ENCODE measurements around the gene RAB11A.

The RAB11A gene

DNA sequence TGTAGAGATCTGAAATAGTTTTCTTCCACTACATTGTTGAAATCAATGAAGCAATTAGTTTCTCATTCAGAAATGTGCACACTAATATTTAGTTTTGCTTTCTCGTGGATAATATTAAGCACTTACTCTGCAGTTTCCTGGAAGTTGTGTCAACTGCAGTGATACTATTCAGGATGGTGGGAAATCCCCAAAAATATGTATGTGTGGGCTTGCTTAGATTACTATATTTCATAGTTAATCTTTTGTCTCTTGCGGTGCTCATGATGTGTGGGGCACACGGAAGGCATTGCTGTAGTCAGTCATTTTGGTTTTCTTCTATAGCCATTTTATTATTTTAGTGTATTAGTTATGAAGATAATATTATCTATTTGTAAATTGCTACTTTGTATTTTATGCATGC, 19.7 kb downstream of the RAB11A start:
- no peak for DNase-seq

DNA sequence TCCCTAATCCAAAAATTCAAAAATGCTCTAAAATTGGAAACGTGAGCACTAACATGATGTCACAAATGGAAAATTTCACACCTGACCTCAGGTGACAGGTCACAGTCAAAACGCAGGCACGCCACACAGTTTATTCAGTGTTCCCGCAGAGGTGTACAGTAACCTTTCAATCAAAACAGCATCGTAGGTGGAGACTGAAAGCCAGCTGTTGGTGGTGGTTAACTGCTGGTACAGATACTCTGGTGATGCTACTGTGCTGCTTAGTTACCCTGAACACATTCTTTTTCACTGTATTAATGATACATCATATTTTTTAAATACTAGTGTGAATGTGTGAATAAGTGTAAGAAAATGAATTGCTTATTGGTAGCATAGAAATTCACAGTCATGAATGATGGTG, 23.8 kb downstream of the RAB11A start:
- DNase-seq: no peak

GRCh38 chr15:65896236-65896635, 26.9 kb downstream of the RAB11A start:
- no peak for DNase-seq

DNA sequence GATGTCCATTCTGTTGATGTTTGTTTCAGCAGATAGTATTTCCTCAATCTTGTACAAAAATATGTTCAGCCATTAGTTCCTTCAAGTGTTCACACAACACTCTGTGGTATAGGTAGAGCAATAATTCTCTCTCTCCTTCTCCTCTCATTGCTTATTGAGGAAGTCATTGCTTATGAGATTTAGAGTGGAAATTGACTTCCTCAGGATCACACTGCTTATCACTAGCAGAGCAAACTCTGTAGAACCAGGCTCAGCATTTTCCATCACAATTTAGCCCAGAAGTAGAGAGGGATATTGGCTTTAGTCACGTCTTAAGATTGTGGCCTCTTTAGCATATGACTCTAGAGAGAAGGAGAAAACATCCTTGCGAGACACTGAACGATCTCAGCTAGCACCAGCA, 31.2 kb downstream of the RAB11A start:
- no peak for DNase-seq

GRCh38 chr15:65901336-65901735, 32.0 kb downstream of the RAB11A start:
- no peak for DNase-seq

DNA sequence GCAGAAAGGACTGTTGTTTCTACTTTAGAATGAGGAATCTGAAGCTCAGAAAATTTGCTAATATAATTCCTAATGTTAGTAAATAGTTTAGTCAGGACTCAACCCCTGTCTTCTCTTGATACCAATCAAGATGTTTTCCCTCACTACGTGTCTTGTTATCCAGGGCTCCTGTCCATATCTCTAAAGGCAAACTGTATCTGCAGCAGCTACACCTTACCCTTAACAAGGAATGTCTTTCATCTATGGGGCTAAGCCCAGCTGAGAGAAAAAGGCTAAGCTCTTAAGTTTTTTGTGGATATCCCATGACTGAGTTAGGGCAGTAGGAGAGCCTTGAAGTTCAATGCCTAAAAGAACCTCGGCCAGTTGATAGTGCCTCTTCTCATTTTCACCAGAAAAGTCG, 32.5 kb downstream of the RAB11A start:
- no peak for DNase-seq

DNA sequence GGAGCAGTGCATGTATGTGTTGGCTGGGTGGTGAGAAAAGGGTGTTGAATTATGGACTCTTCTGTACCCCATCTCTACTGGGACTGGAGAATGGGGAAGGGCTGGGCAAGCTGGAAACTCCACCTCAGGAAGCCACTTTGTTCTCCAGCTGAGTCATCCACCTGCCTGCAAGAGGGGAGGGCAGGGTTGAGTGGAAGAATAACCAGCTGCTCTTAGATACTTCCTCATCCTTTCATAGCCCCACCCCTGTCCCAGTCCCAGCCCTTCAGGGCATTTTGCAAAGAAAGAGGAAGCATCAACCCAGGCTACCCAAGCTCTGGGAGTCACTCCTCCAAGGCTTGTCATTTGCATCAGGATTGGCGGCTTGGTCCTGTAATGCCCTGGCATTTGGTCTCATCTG, 33.1 kb downstream of the RAB11A start:
- DNase-seq: no peak

DNA sequence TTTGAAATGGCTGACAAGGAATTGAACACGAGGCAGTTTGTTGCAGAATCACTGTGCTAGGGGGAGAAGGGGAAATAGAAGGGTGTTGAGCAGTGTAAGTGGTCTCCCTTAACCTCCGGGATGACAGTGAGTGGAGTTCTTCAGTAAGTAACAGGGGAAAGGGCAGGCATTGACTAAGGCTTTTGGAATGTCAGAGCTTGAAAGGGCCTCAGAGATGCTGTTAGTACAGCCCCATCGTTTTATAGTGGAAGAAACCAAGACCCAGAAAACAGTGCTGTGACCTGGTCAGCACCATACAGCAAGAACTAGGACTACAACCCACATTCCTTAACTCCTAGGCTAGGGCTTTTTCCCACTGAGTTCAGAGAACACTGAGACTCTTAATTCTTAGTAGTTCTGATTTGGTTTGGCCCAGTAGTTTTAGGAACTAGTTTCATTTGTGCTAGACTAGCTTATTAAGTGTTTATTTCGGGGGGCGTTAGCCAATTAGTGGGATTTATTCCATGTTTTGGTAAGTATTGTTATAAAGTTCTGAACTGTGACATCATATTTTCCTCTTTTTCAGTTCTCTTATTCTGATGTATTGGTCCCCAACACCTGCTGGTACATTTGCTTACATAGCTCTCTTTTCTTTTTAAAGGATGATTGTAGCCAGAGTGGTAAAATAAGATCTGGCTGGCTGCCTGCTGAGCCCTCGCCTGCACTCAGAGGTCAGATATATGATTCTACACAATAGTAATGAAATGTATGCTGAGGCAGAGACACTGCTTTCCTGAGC, 34.2 kb downstream of the RAB11A start:
- no peak for DNase-seq

- no peak for DNase-seq
Observed at GRCh38 chr15:65904301-65904700, 35.0 kb downstream of the RAB11A start.

GRCh38 chr15:65906396-65906795, 37.1 kb downstream of the RAB11A start:
- no peak for DNase-seq

DNA sequence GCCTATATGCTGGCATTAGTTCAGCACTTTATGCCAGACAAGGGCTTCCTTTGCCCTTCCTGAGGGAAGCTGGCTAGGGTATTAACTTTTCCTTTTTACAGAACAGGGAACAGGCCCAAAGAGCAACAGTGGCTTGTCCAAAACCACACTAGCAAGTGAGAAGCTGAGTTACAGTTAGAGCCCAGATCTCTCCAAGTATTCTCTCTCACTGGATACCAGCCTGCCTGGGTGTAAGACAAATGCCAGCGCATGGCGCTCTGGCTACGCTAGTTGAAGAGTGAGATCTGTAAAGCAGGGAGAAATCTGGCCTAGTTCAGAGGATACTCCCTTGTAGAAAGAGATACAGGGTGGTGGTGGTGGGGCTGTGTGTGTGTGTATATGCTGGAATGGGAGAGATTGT, 38.4 kb downstream of the RAB11A start:
- no peak for DNase-seq

GRCh38 chr15:65908876-65909275, 39.6 kb downstream of the RAB11A start:
- DNase-seq: no peak

GRCh38 chr15:65909831-65910230, 40.5 kb downstream of the RAB11A start:
- no peak for DNase-seq

DNA sequence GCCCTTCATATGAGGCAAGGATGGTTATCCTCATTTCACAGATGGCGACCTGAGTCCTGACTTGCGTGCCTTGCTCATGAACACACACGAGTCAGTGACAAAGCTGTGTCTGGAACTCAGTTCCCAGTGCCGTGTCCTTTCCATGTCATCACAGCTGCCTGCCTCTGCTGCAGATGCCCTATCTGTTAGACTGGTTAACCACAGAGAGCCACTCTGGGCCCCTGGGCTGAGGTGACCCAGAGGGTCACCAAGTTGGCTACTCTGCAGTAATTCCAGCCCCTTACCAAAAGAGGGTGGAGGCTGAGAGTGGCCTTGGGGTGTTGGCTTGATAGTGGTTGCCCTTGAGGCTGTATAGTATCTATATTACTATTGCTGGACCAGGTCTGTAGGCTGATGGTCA, 41.0 kb downstream of the RAB11A start:
- no peak for DNase-seq

DNA sequence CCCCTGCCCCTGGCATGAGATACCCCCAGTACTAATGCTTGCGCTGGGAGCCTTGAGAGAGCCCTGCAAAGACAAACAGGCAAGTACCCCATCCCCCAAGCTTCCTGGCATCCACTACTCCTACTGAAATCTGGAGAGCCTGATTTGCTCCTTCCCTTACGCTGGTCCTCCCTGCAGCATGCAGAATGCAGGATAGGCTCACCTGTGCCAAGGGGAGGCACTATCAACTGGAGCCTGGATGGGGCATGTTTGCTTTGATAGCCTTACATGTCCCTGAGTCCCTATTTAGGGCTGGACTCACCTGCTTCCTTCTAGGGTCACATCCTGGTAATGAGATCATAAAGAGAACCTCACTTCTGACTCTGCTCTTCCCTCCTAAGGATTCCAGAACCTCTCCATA, 42.9 kb downstream of the RAB11A start:
- no peak for DNase-seq

DNA sequence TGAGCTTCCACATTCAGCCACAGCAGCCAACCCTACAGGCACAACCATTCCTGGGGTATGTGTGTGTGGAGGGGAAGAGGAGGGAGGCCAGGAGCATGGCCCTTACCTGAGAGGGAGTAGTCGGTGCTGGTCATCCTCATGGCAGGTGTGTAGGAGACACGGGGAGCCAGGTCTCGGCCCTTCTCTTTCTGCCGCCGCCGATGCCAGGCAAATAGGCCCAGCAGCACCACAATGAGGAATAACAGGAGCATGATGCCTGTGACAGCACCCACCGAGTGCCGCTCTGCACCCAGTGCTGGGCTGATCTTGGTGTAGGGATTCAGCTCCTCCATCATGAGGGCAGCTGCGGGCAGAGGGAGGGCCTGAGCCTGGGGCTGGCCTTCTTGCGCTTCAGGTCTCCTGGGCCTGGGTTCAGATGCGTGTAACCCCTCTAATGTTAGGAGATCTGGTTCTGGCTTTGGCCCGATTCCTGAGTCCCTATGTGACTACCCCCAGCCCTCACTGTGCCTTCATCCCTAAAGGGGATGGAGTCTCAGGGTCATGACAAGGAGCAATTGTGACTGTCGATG, 44.4 kb downstream of the RAB11A start:
- no peak for DNase-seq

GRCh38 chr15:65914386-65914785, 45.1 kb downstream of the RAB11A start:
- DNase-seq: no peak

GRCh38 chr15:65914981-65915925, 46.0 kb downstream of the RAB11A start:
- DNase-seq: no peak

DNA sequence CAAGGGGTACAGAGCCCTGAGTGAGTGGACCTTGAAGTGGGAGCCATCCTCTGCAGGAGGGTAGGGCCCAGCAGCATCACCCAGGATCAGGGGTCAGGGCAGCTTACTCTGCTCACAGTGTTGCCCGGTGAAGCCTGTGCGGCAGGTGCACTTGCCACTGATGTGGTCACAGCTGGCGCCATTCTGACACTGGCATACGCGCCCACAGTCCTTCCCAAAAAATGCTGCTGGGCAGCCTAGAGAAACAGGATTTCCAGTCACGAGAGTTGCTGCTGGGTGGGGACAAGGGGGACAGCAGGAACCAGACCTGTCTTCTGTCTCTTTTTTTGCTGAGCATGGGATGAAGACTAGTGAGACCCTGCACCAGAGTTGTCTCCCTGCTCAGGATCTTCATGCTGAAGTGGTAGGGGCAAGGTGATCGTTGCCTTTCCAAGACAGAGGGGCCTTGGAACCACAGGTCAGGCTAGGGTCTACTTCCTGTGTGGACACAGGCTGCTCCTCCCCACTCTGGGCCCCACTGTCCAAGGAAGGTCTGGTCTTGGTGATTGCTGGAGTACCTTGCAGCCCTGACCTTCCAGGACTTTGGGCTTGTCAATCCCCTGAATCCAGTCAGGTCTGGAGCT, 46.9 kb downstream of the RAB11A start:
- DNase-seq: no peak

GRCh38 chr15:65916664-65917406, 47.5 kb downstream of the RAB11A start:
- peak; percentile 87 for DNase-seq

DNA sequence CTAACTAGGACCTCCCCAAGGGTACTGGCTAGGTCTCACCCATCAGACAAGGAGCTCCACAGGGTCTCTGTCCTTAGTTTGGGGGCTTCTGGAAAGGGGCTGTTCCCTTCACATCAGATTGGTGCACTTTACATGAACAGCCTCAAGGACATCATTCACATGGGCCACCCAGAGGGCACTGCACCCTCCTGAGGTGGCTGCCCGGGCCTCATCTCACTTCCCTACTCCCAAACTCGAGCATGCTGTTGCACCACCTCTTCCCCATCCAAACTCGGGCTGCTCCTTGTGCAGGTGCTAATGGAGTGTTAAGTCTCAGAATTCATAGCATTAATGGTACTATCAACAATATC, 48.1 kb downstream of the RAB11A start:
- no peak for DNase-seq

DNA sequence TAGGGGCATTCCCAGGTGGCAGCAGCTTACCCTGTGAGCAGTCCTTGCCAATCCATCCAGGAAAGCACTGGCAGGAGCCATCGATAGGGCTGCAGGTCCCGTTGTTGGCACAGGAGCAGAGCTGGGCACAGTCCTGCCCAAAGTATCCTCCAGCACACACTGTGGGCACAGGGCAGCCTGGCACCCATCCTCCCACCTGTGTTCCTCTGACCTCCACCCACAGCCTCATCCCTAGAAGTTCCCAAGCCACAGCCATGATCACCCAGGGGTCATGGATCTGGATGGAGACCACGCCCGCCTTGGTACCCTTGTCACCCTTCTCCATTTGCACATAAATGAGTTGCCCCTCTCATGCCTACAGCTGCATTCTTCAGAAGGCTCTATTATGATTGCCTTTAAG, 48.6 kb downstream of the RAB11A start:
- no peak for DNase-seq
